ENCODE measurements around the gene PGP.

GRCh38 chr16:2162676-2163118 is 51.9 kb downstream of the PGP start:
- TF ChIP-seq CTCF (IDR thresholded peaks at IDR 0.05), result no peak
- TF ChIP-seq POLR2A (IDR thresholded peaks at IDR 0.05), result no peak

Data from uterus (tissue), 2 donors.